K562 (cell line): ENCODE results near the gene ITGA6. TPM values are rescaled to one million over a fixed set of nuclear protein-coding genes. Genes with fewer than 3 reads are reported as not detected.

ENCODE experiments used
- ATAC-seq: fragments of 200-7000 bp; cut with Tn5 transposase; 3 replicates; pipeline ENCODE4 v1.9.1; 2020; ENCODE audit warnings: moderate library complexity
- BruUV-seq: library from RNA; stranded (reverse); fragments of 400-500 nt; replicated peaks from 2 replicates; lab custom pipeline; 2021; lab: Mats Ljungman, UMichigan
- CTCF ChIA-PET: fragments of 300-600 bp; formaldehyde crosslinking; extraction: SDS; loops from one replicate; lab custom pipeline; 2021; ENCODE audit warnings: low intra/inter-chr PET ratio; lab: Yijun Ruan, JAX
- POLR2A ChIA-PET: fragments of 300-600, 350-650 bp; sonication (Branson Sonifier 250); formaldehyde crosslinking; extraction: SDS; loops from one replicate; lab custom pipeline; 2021; ENCODE audit warnings: antibody characterized with exemption, inconsistent platforms; lab: Yijun Ruan, JAX
- DNase-seq, 4 experiments: peaks; one replicate each; pipeline versions ENCODE4 v3.0.0 to v3.0.0-alpha.2; 2011 to 2018; ENCODE audit warnings: low spot score in 3 of 4, mixed read lengths in 3 of 4; ENCODE audit errors: extremely low read depth in 1 of 4
- FAIRE-seq: peaks from 2 replicates; lab custom pipeline; 2011; peaks lifted over from hg19 to GRCh38; lab: Jason Lieb, UNC
- H2AFZ ChIP-seq: 2 replicates; pipeline ENCODE4 v1.6.0; 2011; ENCODE audit warnings: low read depth, low read length, control low read depth, inconsistent platforms
- H3K27ac ChIP-seq: fragments of 200-600 bp; 3 replicates; pipeline ENCODE4 v1.8.0; 2011; ENCODE audit warnings: low read depth, mild to moderate bottlenecking, control low read depth, inconsistent platforms, low read length, moderate library complexity, mixed read lengths; ENCODE audit errors: extremely low read depth
- H3K27me3 ChIP-seq, 2 experiments: fragments of 300-600 bp in 1 of 2; 2 replicates in 1 of 2; 3 replicates in 1 of 2; pipeline versions ENCODE4 v1.6.0 to v1.8.0; 2011; ENCODE audit warnings: inconsistent platforms in 2 of 2, low read length in 2 of 2, mild to moderate bottlenecking in 1 of 2, mixed read lengths in 1 of 2, moderate library complexity in 1 of 2; ENCODE audit not compliant: control insufficient read depth in 2 of 2, insufficient read depth in 2 of 2
- H3K36me3 ChIP-seq: fragments of 300-600 bp; 3 replicates; pipeline ENCODE4 v1.8.0; 2011; ENCODE audit warnings: mild to moderate bottlenecking, low read length, inconsistent platforms; ENCODE audit not compliant: control insufficient read depth, insufficient read depth
- H3K4me1 ChIP-seq, 2 experiments: fragments of 200-600 bp in 1 of 2; replicated peaks in 1 of 2; 2 replicates in 1 of 2; 3 replicates in 1 of 2; pipeline versions ENCODE4 v1.5.1 to v1.8.0; 2011; ENCODE audit warnings: inconsistent platforms in 2 of 2, low read length in 2 of 2, mild to moderate bottlenecking in 1 of 2, mixed read lengths in 1 of 2, moderate library complexity in 1 of 2; ENCODE audit not compliant: control insufficient read depth in 2 of 2, insufficient read depth in 2 of 2
- H3K4me2 ChIP-seq: 2 replicates; pipeline ENCODE4 v1.6.1; 2011; ENCODE audit warnings: low read length, control low read depth, inconsistent platforms, mixed read lengths; ENCODE audit not compliant: insufficient read depth
- H3K4me3 ChIP-seq: fragments of 200-600 bp; sonication (generic), shearing (Covaris generic); 2 replicates; pipeline ENCODE4 v1.5.1; 2016; ENCODE audit warnings: control low read depth, inconsistent platforms
- H3K79me2 ChIP-seq: fragments of 200-600 bp; 3 replicates; pipeline ENCODE4 v1.8.0; 2011; ENCODE audit warnings: low read length, inconsistent platforms; ENCODE audit not compliant: control insufficient read depth, insufficient read depth
- H3K9ac ChIP-seq, 2 experiments: 2 replicates each; pipeline versions ENCODE4 v1.6.0 to v1.6.1; 2011; ENCODE audit warnings: low read depth in 2 of 2, low read length in 2 of 2, control low read depth in 1 of 2, inconsistent platforms in 1 of 2, mild to moderate bottlenecking in 1 of 2, mixed read lengths in 1 of 2; ENCODE audit not compliant: insufficient read depth in 1 of 2
- H3K9me1 ChIP-seq: one replicate; pipeline ENCODE4 v1.6.0; 2011; ENCODE audit warnings: inconsistent platforms, mild to moderate bottlenecking, low read length, moderate library complexity; ENCODE audit not compliant: control insufficient read depth, insufficient read depth
- H3K9me3 ChIP-seq: replicated peaks from 2 replicates; pipeline ENCODE4 v1.5.1; 2011; ENCODE audit warnings: low read depth, low read length, inconsistent platforms; ENCODE audit not compliant: control insufficient read depth, insufficient read depth
- H4K20me1 ChIP-seq: replicated peaks from 2 replicates; pipeline ENCODE4 v1.6.1; 2011; ENCODE audit warnings: low read length, inconsistent platforms, mixed read lengths; ENCODE audit not compliant: control insufficient read depth, insufficient read depth
- CC2D1A ChIP-seq: fragments of 450-650 bp; IDR thresholded peaks from 2 replicates; pipeline ENCODE4 v1.6.1; 2017; ENCODE audit warnings: mild to moderate bottlenecking
- DMBX1 ChIP-seq: fragments of 250-450 bp; sonication (Bioruptor Pico); IDR thresholded peaks from 2 replicates; pipeline ENCODE4 v1.8.0; 2022; ENCODE audit warnings: inconsistent platforms, mild to moderate bottlenecking, moderate library complexity, borderline replicate concordance
- DPF2 ChIP-seq: fragments of 450-650 bp; IDR thresholded peaks from 2 replicates; pipeline ENCODE4 v1.6.1; 2016
- HNRNPK ChIP-seq: fragments of 200-400 bp; formaldehyde crosslinking; IDR thresholded peaks from one replicate; pipeline ENCODE4 v1.6.1; 2018; ENCODE audit warnings: mild to moderate bottlenecking, low read depth, low read length; ENCODE audit not compliant: poor library complexity, severe bottlenecking
- HNRNPUL1 ChIP-seq: fragments of 200-400 bp; formaldehyde crosslinking; IDR thresholded peaks from 2 replicates; pipeline ENCODE4 v1.6.1; 2017; ENCODE audit warnings: low read length
- KAT2B ChIP-seq: IDR thresholded peaks from one replicate; pipeline ENCODE4 v1.6.1; 2012; ENCODE audit warnings: low read depth, mild to moderate bottlenecking, control low read depth, inconsistent platforms, low read length, moderate library complexity
- NFXL1 ChIP-seq: fragments of 450-650 bp; formaldehyde crosslinking; IDR thresholded peaks from 2 replicates; pipeline ENCODE4 v1.4.0; 2021; ENCODE audit warnings: mild to moderate bottlenecking
- SREBF2 ChIP-seq: sonication (generic); formaldehyde crosslinking; IDR thresholded peaks from 2 replicates; pipeline ENCODE4 v1.4.0; 2020; ENCODE audit warnings: mild to moderate bottlenecking, missing genetic modification reagents
- UBTF ChIP-seq, 2 experiments: IDR thresholded peaks; 2 replicates each; pipeline ENCODE4 v1.6.1; 2012; ENCODE audit warnings: improper control_type of control experiment in 2 of 2, low read depth in 2 of 2, low read length in 2 of 2, borderline replicate concordance in 1 of 2
- ZBTB2 ChIP-seq: fragments of 450-650 bp; IDR thresholded peaks from 2 replicates; pipeline ENCODE4 v1.6.1; 2016; ENCODE audit warnings: antibody characterized with exemption
- ZNF707 ChIP-seq: fragments of 250-450 bp; sonication (Bioruptor Pico); conservative IDR thresholded peaks from 2 replicates; pipeline ENCODE4 v1.8.0; 2022; ENCODE audit warnings: inconsistent platforms, mild to moderate bottlenecking, moderate library complexity
- ZNF766 ChIP-seq: fragments of 200-800 bp; sonication (Bioruptor generic); conservative IDR thresholded peaks from 2 replicates; pipeline ENCODE4 v1.6.1; 2016; ENCODE audit warnings: missing genetic modification characterization, missing compliant biosample characterization
- WGBS: fragments of 100-300 bp; shearing (Covaris generic); methylation state at CpG from one replicate; pipeline ENCODE4 v1.1.6; 2016; ENCODE audit warnings: low coverage, mixed read lengths; ENCODE audit not compliant: insufficient coverage; ENCODE audit errors: missing lambda C conversion rate; 5-methylcytosine and 5-hydroxymethylcytosine counted together
- in situ Hi-C: fragments of 300-500 bp; cut with MboI; formaldehyde crosslinking; loops from 4 replicates; pipeline ENCODE4 v1.15.0; 2018; ENCODE audit warnings: inconsistent platforms, mixed read lengths
- intact Hi-C: fragments of 100-400 bp; cut with micrococcal nuclease; formaldehyde crosslinking; loops from 2 replicates; pipeline ENCODE4 v1.14.2; 2022
- polyA plus RNA-seq, 8 experiments: library from polyadenylated mRNA; depleted of rRNA in 4 of 8; stranded (reverse) in 5 of 8; unstranded in 3 of 8; fragments of >200 nt; fragmentation: Nextera tagmentation in 2 of 8; fragmentation: Illumina TruSeq in 1 of 8; extraction: Ambion mirVana in 2 of 8; extraction: Trizol in 1 of 8; gene quantifications; 2 replicates each; pipeline versions ENCODE4 v1.2.1 to v1.2.3, GENCODE V29; 2011 to 2014; ENCODE audit warnings: inconsistent platforms in 1 of 8, missing spikeins in 1 of 8
- total RNA-seq, 7 experiments: library from RNA; depleted of rRNA in 6 of 7; stranded (reverse); fragments of >200 nt in 6 of 7; fragmentation: Illumina TruSeq in 2 of 7; extraction: Trizol in 2 of 7; gene quantifications; 2 replicates each; pipeline versions ENCODE4 v1.2.1 to v1.2.3, GENCODE V29; 2011 to 2021; ENCODE audit warnings: low replicate concordance in 1 of 7
- TF ChIP-seq, protein P1 (sequence below): fragments of 250-450 bp; sonication (Bioruptor Pico); IDR thresholded peaks from 2 replicates; pipeline ENCODE4 v1.8.0; 2022; ENCODE audit warnings: inconsistent platforms, mild to moderate bottlenecking, moderate library complexity, borderline replicate concordance
- TF ChIP-seq, protein P2 (sequence below): fragments of 250-450 bp; sonication (Bioruptor Pico); IDR thresholded peaks from 2 replicates; pipeline ENCODE4 v1.8.0; 2021; ENCODE audit warnings: mild to moderate bottlenecking, moderate library complexity

Gene ITGA6
- total and polyA plus RNA-seq, 9 of the 15 experiments (the other 6 are each of a cell fraction or from before 2014, with no cell fraction given): 0.01 to 0.29 (median 0.05) TPM; not detected in 5

DNA sequence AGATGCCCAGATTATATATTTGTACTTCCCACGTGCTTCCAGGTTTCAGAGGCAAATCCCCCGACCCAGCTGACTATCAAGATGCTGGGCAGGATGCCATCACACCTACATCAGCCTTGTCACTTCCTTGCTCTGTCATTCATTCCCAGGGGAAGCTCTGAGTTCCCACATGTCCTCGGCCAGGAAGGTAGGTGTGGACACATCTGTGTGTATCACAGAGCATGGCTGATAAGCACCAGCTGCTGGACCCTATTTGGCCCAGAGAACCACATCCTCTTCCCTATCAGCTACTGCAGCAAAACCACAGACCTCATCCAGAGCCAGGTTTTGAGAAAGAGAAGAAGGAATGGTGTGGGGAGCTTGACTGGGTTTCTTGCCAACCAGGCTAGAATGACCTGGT, 31.9 kb upstream of the ITGA6 start (continued):
- TF ChIP-seq, protein P1, sequence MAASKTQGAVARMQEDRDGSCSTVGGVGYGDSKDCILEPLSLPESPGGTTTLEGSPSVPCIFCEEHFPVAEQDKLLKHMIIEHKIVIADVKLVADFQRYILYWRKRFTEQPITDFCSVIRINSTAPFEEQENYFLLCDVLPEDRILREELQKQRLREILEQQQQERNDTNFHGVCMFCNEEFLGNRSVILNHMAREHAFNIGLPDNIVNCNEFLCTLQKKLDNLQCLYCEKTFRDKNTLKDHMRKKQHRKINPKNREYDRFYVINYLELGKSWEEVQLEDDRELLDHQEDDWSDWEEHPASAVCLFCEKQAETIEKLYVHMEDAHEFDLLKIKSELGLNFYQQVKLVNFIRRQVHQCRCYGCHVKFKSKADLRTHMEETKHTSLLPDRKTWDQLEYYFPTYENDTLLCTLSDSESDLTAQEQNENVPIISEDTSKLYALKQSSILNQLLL (CRISPR knock-in tag): no peak
- TF ChIP-seq, all 486 proteins: peak for 13

- 0% methylated on average over 6 of the region's 6 CpGs for WGBS
- TF ChIP-seq ZNF707 (CRISPR knock-in tag): no peak
- no peak for TF ChIP-seq DPF2
- no peak for TF ChIP-seq UBTF (IDR thresholded peaks at IDR 0.05; ENCODE audit: borderline replicate concordance in 1 of 2, low read depth in 2 of 2, low read length in 2 of 2)
- TF ChIP-seq DMBX1: no peak
- no peak for TF ChIP-seq CC2D1A
- no peak for TF ChIP-seq ZNF766 (CRISPR knock-in tag)
- no peak for TF ChIP-seq SREBF2 (CRISPR knock-in tag)
- no peak for TF ChIP-seq HNRNPUL1
- TF ChIP-seq, protein P2, sequence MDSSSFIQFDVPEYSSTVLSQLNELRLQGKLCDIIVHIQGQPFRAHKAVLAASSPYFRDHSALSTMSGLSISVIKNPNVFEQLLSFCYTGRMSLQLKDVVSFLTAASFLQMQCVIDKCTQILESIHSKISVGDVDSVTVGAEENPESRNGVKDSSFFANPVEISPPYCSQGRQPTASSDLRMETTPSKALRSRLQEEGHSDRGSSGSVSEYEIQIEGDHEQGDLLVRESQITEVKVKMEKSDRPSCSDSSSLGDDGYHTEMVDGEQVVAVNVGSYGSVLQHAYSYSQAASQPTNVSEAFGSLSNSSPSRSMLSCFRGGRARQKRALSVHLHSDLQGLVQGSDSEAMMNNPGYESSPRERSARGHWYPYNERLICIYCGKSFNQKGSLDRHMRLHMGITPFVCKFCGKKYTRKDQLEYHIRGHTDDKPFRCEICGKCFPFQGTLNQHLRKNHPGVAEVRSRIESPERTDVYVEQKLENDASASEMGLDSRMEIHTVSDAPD: no peak
- TF ChIP-seq KAT2B: no peak
- TF ChIP-seq ZBTB2: no peak
- TF ChIP-seq HNRNPK: no peak
- no peak for TF ChIP-seq NFXL1 (CRISPR knock-in tag)
These were observed 30.1 kb upstream of the ITGA6 start for GRCh38 chr2:172397148-172397834.

More at GRCh38 chr2:172397148-172397834, 30.1 kb upstream of the ITGA6 start:
- POLR2A ChIA-PET: interaction anchor here (0.6 to 1.0 kb wide), 3 partner anchors 11 to 216 kb away, joined by 3 to 4 read pairs (median 4); no protein-coding TSS in a partner anchor
- no peaks in the 10 kb centered on the region for H3K9me3 ChIP-seq
- no peak overlapping the region for H2AFZ ChIP-seq
- H3K27me3 ChIP-seq: peaks cover 2 to 17% of the 10 kb centered on the region in 2 experiments; a peak in 3 of 5 replicates
- no peaks in the 10 kb centered on the region for H3K79me2 ChIP-seq
- BruUV-seq: no TSS peak
- H3K27ac ChIP-seq: no peak overlapping the region
- H3K4me1 ChIP-seq: no peaks in the 10 kb centered on the region
- H4K20me1 ChIP-seq: no peaks in the 10 kb centered on the region
- H3K9ac ChIP-seq: no peak overlapping the region
- DNase-seq (no peak), FAIRE-seq (no peak), ATAC-seq (no peak)
- no peaks in the 10 kb centered on the region for H3K9me1 ChIP-seq
- in situ Hi-C loops (no loop called here), intact Hi-C loops (no loop called here)
- no peaks in the 10 kb centered on the region for H3K36me3 ChIP-seq
- no peak overlapping the region for H3K4me2 ChIP-seq
- no peak overlapping the region for H3K4me3 ChIP-seq
- CTCF ChIA-PET: no interaction called here
